H1 (cell line): ENCODE results near the gene ASTN2. TPM values are rescaled to one million over a fixed set of nuclear protein-coding genes. Genes with fewer than 3 reads are reported as not detected.

Source experiments
- BRCA1 ChIP-seq: IDR thresholded peaks from 2 replicates; pipeline ENCODE4 v1.6.1; 2012; ENCODE audit warnings: low read depth, low read length, improper control_type of control experiment
- CHD7 ChIP-seq: fragments of 300-600 bp; sonication (generic); IDR thresholded peaks from 2 replicates; pipeline ENCODE4 v1.7.1; 2012; ENCODE audit warnings: low read length, moderate library complexity, mild to moderate bottlenecking, inconsistent platforms; ENCODE audit not compliant: insufficient replicate concordance
- CREB1 ChIP-seq: IDR thresholded peaks from 2 replicates; pipeline ENCODE4 v1.6.1; 2012; ENCODE audit warnings: inconsistent platforms
- CTBP2 ChIP-seq: IDR thresholded peaks from 2 replicates; pipeline ENCODE4 v1.7.0; 2011; ENCODE audit warnings: borderline replicate concordance, mild to moderate bottlenecking, moderate library complexity, mixed read lengths, low read length; ENCODE audit not compliant: insufficient read depth, insufficient read length
- GABPA ChIP-seq: IDR thresholded peaks from 2 replicates; pipeline ENCODE4 v1.6.1; 2011; ENCODE audit warnings: mild to moderate bottlenecking, low read length, moderate library complexity, borderline replicate concordance; ENCODE audit not compliant: insufficient read depth
- KDM1A ChIP-seq: fragments of 200-600, 300-600 bp; sonication (generic); IDR thresholded peaks from 2 replicates; pipeline ENCODE4 v1.7.1; 2016; ENCODE audit warnings: mild to moderate bottlenecking, low read length, borderline replicate concordance
- MAFK ChIP-seq: IDR thresholded peaks from 2 replicates; pipeline ENCODE4 v1.6.1; 2012; ENCODE audit warnings: low read depth, mild to moderate bottlenecking, improper control_type of control experiment, low read length
- NANOG ChIP-seq: IDR thresholded peaks from 2 replicates; pipeline ENCODE4 v1.6.1; 2011; ENCODE audit warnings: low read length, low read depth, mild to moderate bottlenecking, inconsistent platforms; ENCODE audit not compliant: insufficient read depth, poor library complexity, severe bottlenecking
- POLR2AphosphoS5 ChIP-seq: IDR thresholded peaks from 2 replicates; pipeline ENCODE4 v1.6.1; 2011; ENCODE audit warnings: low read depth, low read length
- TBP ChIP-seq: IDR thresholded peaks from 2 replicates; pipeline ENCODE4 v1.6.1; 2011; ENCODE audit warnings: low read depth, low read length, improper control_type of control experiment
- YY1 ChIP-seq: IDR thresholded peaks from 2 replicates; pipeline ENCODE4 v1.6.1; 2011; ENCODE audit warnings: low read depth, mild to moderate bottlenecking, low read length
- polyA plus RNA-seq, 7 experiments: library from polyadenylated mRNA; depleted of rRNA in 3 of 7; stranded (reverse) in 5 of 7; unstranded in 2 of 7; fragments of >200 nt in 5 of 7; fragments of 200-250 nt in 2 of 7; gene quantifications; 1 replicate in 5 of 7; 2 replicates in 1 of 7; 4 replicates in 1 of 7; pipeline versions ENCODE4 v1.2.1 to v1.2.3, GENCODE V29; 2011 to 2013; ENCODE audit warnings: missing spikeins in 2 of 7, mixed read lengths in 2 of 7
- total RNA-seq: library from RNA; stranded (reverse); fragmentation: NEBNext Ultra II Directional; extraction: Animal tissue kit (Norgen Biotek cat#: 25700); gene quantifications from 2 replicates; pipeline ENCODE4 v1.2.1, GENCODE V29; 2021
- TF ChIP-seq, protein P1 (sequence below): IDR thresholded peaks from 2 replicates; pipeline ENCODE4 v1.6.1; 2012; ENCODE audit warnings: inconsistent platforms

Gene ASTN2
- total and polyA plus RNA-seq, 2 of the 8 experiments (the other 6 are each of a cell fraction or from before 2014, with no cell fraction given) = 8.2 to 13.7 TPM

DNA sequence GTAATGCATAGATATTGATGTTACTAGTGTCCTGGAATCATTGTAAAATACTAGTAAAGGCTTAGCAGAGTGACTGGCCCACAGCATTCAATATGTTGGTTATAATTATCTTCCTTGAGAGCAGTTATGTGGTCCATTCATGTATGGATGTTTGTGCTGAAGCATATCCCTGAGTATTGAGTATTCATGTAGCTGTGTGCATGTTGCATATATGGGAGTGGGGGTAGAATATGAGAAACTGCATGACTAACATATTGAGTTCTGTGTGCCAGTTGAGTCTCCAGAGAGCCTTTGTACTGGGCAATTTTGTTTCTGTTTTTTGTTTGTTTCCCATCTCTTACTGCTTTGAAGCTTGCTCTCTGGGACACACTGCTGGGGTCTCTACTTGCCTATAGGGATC, 950.4 kb downstream of the ASTN2 start (continued):
- TF ChIP-seq CHD7 = no peak
- TF ChIP-seq, protein P1, sequence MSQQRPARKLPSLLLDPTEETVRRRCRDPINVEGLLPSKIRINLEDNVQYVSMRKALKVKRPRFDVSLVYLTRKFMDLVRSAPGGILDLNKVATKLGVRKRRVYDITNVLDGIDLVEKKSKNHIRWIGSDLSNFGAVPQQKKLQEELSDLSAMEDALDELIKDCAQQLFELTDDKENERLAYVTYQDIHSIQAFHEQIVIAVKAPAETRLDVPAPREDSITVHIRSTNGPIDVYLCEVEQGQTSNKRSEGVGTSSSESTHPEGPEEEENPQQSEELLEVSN = no peak
- TF ChIP-seq TBP = no peak
- TF ChIP-seq BRCA1 = no peak
- TF ChIP-seq CREB1 = no peak
- TF ChIP-seq YY1 = no peak
- TF ChIP-seq NANOG = no peak
- TF ChIP-seq MAFK = no peak
- no peak for TF ChIP-seq POLR2AphosphoS5
- TF ChIP-seq GABPA = no peak
- no peak for TF ChIP-seq KDM1A
- no peak for TF ChIP-seq CTBP2
